ENCODE measurements around the gene FYN.

GRCh38 chr6:111795558-111795957, 77.7 kb downstream of the FYN start:
- TF ChIP-seq EZH2 (IDR thresholded peaks at IDR 0.05; ENCODE audit: insufficient read depth, poor library complexity, severe bottlenecking) = no peak
- TF ChIP-seq EZH2phosphoT487 (IDR thresholded peaks at IDR 0.05; ENCODE audit: insufficient read depth, low read depth) = no peak
